KMS-11 (cell line): ENCODE data around the gene SYCP3.

Experiments
- H2AFZ ChIP-seq: fragments of 200-600 bp; sonication (generic); 2 replicates; pipeline ENCODE4 v1.6.1; 2016; ENCODE audit warnings: antibody characterized with exemption, mixed run types, low read depth
- H3K27ac ChIP-seq: fragments of 200-600 bp; sonication (generic); 2 replicates; pipeline ENCODE4 v1.6.1; 2016; ENCODE audit warnings: mild to moderate bottlenecking, mixed run types
- H3K27me3 ChIP-seq: fragments of 200-600 bp; sonication (generic); 2 replicates; pipeline ENCODE4 v1.6.1; 2017; ENCODE audit warnings: mild to moderate bottlenecking, low read depth, mixed run types, moderate library complexity; ENCODE audit not compliant: insufficient read depth
- H3K36me3 ChIP-seq: fragments of 200-600 bp; sonication (generic); 2 replicates; pipeline ENCODE4 v1.6.1; 2017; ENCODE audit warnings: mild to moderate bottlenecking, mixed run types; ENCODE audit not compliant: insufficient read depth
- H3K4me1 ChIP-seq: fragments of 200-600 bp; sonication (generic); 2 replicates; pipeline ENCODE4 v1.6.1; 2016; ENCODE audit warnings: mild to moderate bottlenecking, low read depth, mixed run types; ENCODE audit not compliant: poor library complexity, severe bottlenecking
- H3K4me2 ChIP-seq: fragments of 200-600 bp; sonication (generic); 2 replicates; pipeline ENCODE4 v1.7.0; 2016; ENCODE audit warnings: mild to moderate bottlenecking, mixed run types
- H3K4me3 ChIP-seq: fragments of 200-600 bp; sonication (generic); IDR thresholded peaks from 2 replicates; pipeline ENCODE4 v1.6.1; 2017; ENCODE audit warnings: low read depth, low read length, mixed read lengths; ENCODE audit not compliant: insufficient read depth
- H3K79me2 ChIP-seq: fragments of 200-600 bp; sonication (generic); 2 replicates; pipeline ENCODE4 v1.6.1; 2016; ENCODE audit warnings: low read depth, mixed run types; ENCODE audit not compliant: insufficient read depth
- H3K9ac ChIP-seq: fragments of 200-600 bp; sonication (generic); 2 replicates; pipeline ENCODE4 v1.6.1; 2016; ENCODE audit warnings: mild to moderate bottlenecking, mixed run types
- H4K20me1 ChIP-seq: fragments of 200-600 bp; sonication (generic); 2 replicates; pipeline ENCODE4 v1.6.1; 2016; ENCODE audit warnings: mild to moderate bottlenecking, mixed run types; ENCODE audit not compliant: insufficient read depth
- TF ChIP-seq, protein P1 (sequence below): fragments of 200-600 bp; sonication (generic); conservative IDR thresholded peaks from 2 replicates; pipeline ENCODE4 v1.6.1; 2017; ENCODE audit warnings: low read depth, mild to moderate bottlenecking, antibody characterized with exemption, low read length, moderate library complexity, mixed read lengths

The SYCP3 gene

DNA sequence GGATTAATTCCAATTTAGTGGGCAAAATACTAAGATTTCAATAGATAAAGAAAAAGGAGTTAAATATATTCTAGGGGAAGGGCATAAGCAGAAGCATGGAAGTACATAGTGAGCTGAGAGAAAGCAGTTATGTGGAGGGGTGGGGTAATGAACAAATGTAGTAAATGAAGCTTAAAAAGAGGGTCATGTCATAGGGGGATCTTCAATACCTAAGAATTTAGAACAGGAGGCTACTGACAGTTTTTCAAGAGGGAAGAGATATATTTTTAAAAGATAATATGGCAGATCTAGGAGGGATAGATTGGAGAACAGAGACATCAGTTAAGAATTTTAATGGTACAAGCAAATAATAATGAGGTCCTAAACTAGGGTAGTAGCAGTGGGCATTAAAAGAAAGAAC is 9.4 kb downstream of the SYCP3 start:
- Histone ChIP-seq H4K20me1 (no peaks in the 10 kb centered on the region), H3K36me3 (no peaks in the 10 kb centered on the region)
- TF ChIP-seq, protein P1, sequence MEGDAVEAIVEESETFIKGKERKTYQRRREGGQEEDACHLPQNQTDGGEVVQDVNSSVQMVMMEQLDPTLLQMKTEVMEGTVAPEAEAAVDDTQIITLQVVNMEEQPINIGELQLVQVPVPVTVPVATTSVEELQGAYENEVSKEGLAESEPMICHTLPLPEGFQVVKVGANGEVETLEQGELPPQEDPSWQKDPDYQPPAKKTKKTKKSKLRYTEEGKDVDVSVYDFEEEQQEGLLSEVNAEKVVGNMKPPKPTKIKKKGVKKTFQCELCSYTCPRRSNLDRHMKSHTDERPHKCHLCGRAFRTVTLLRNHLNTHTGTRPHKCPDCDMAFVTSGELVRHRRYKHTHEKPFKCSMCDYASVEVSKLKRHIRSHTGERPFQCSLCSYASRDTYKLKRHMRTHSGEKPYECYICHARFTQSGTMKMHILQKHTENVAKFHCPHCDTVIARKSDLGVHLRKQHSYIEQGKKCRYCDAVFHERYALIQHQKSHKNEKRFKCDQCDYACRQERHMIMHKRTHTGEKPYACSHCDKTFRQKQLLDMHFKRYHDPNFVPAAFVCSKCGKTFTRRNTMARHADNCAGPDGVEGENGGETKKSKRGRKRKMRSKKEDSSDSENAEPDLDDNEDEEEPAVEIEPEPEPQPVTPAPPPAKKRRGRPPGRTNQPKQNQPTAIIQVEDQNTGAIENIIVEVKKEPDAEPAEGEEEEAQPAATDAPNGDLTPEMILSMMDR, result no peak

DNA sequence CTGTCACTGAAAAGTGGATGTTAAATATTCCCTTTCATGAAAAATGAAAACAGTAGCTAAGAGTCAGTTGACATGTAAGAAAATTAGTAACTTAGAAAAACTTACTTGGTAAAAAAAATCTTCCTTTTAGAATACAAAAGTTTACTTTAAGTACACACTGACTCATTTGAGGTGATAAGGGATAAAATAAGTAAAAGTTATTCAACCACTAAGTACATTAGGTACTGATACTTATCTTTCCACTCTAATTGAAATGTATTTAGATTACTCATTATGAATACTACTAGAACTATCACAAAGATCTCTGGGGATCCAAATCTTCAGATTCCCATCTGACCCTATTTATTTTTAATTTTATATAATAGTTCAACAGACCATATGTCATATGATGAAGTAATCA is 12.2 kb downstream of the SYCP3 start:
- Histone ChIP-seq H3K36me3 (no peaks in the 10 kb centered on the region), H3K27ac (no peak overlapping the region), H3K79me2 (no peaks in the 10 kb centered on the region), H3K4me2 (no peak overlapping the region), H3K9ac (no peak overlapping the region), H3K4me1 (peaks cover 3% of the 10 kb centered on the region), H4K20me1 (no peaks in the 10 kb centered on the region), H3K27me3 (no peaks in the 10 kb centered on the region), H3K4me3 (no peak overlapping the region), H2AFZ (no peak overlapping the region)
- TF ChIP-seq, protein P1, result no peak

More for the DNA sequence above, 9.4 kb downstream of the SYCP3 start:
- no peak overlapping the region for H3K27ac ChIP-seq
- no peaks in the 10 kb centered on the region for H3K79me2 ChIP-seq
- H3K4me2 ChIP-seq, result no peak overlapping the region
- H3K4me3 ChIP-seq, result no peak overlapping the region
- H2AFZ ChIP-seq, result no peak overlapping the region
- H3K9ac ChIP-seq, result no peak overlapping the region
- H3K4me1 ChIP-seq, result peaks cover 3% of the 10 kb centered on the region
- H3K27me3 ChIP-seq, result no peaks in the 10 kb centered on the region

DNA sequence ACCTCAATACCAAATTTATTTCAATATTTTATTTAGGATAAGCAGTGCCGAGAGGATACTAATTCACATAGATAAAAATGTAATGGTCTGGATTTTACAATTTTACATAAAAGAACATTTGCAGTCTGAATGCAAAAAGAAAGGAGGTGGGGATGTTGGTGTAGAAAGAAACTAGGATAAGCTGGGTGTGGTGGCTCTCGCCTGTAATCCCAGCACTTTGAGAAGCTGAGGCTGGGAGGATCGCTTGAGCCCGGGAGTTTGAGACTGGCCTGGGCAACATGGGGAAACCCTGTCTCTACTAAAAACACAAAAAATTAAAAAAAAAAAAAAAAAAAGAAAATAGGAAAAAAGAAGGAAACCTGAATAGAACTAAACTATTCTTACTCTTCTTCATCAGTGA is 16.9 kb downstream of the SYCP3 start:
- Histone ChIP-seq H2AFZ (no peak overlapping the region), H3K27me3 (no peaks in the 10 kb centered on the region), H3K4me3 (no peak overlapping the region), H3K27ac (no peak overlapping the region), H3K4me2 (no peak overlapping the region), H3K9ac (no peak overlapping the region), H4K20me1 (no peaks in the 10 kb centered on the region), H3K36me3 (no peaks in the 10 kb centered on the region), H3K4me1 (peaks cover 3% of the 10 kb centered on the region), H3K79me2 (no peaks in the 10 kb centered on the region)
- TF ChIP-seq, protein P1, result no peak

DNA sequence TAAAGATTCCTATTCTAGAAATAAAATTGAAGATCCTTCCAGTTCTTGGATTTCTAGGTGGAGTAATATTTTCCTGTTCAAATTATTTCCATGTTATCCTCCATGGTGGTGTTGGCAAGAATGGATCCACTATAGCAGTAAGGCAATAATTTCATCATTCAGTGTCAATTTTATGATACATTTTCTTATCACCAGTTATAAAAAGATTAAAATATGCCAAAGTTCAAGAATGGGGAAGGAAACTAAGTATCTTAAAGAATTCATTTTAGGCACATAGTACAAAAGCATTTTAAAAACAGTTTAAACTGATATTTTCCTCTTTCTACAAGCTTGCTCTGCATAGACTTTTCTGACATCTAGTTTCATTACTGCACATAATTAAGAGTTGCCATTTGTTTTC is 19.1 kb downstream of the SYCP3 start:
- H2AFZ ChIP-seq, result no peak overlapping the region
- no peaks in the 10 kb centered on the region for H4K20me1 ChIP-seq
- no peaks in the 10 kb centered on the region for H3K36me3 ChIP-seq
- H3K27me3 ChIP-seq, result no peaks in the 10 kb centered on the region
- no peak overlapping the region for H3K4me2 ChIP-seq
- H3K79me2 ChIP-seq, result no peaks in the 10 kb centered on the region
- TF ChIP-seq, protein P1, result no peak
- H3K9ac ChIP-seq, result no peak overlapping the region
- H3K4me3 ChIP-seq, result no peak overlapping the region
- no peaks in the 10 kb centered on the region for H3K4me1 ChIP-seq
- H3K27ac ChIP-seq, result no peak overlapping the region

GRCh38 chr12:101719566-101719965 is 19.7 kb downstream of the SYCP3 start:
- TF ChIP-seq, protein P1, result no peak
- Histone ChIP-seq H3K79me2 (no peaks in the 10 kb centered on the region), H3K27ac (no peak overlapping the region), H3K4me1 (no peaks in the 10 kb centered on the region), H3K4me2 (no peak overlapping the region), H3K9ac (no peak overlapping the region), H2AFZ (no peak overlapping the region), H4K20me1 (no peaks in the 10 kb centered on the region), H3K4me3 (no peak overlapping the region), H3K36me3 (no peaks in the 10 kb centered on the region), H3K27me3 (no peaks in the 10 kb centered on the region)
